CD1c-positive myeloid dendritic cell (primary cell): ENCODE measurements around the gene SPAG16.
"Not testable (repeated sequence)": the region's sequence is repeated elsewhere in the genome, so short reads cannot be mapped to it uniquely, and the experiment has no call there.

ENCODE experiments used
- DNase-seq: peaks from one replicate; pipeline ENCODE4 v3.0.0-alpha.2; 2016; ENCODE audit errors: extremely low spot score

The SPAG16 gene

GRCh38 chr2:213696442-213696841 lies 412.2 kb downstream of the SPAG16 start:
- DNase-seq: no peak

- DNase-seq: not testable (repeated sequence)
These were observed 417.1 kb downstream of the SPAG16 start for GRCh38 chr2:213701365-213701764.

- DNase-seq: no peak
These were observed 419.3 kb downstream of the SPAG16 start for GRCh38 chr2:213703406-213704098.

GRCh38 chr2:213710164-213710563 lies 425.9 kb downstream of the SPAG16 start:
- no peak for DNase-seq

GRCh38 chr2:213718411-213718810 lies 434.1 kb downstream of the SPAG16 start:
- not testable (repeated sequence) for DNase-seq

GRCh38 chr2:213722565-213722964 lies 438.3 kb downstream of the SPAG16 start:
- no peak for DNase-seq

- no peak for DNase-seq
These were observed 438.8 kb downstream of the SPAG16 start for GRCh38 chr2:213723041-213723560.

- no peak for DNase-seq
These were observed 439.4 kb downstream of the SPAG16 start for GRCh38 chr2:213723707-213724106.

GRCh38 chr2:213726101-213726500 lies 441.8 kb downstream of the SPAG16 start:
- no peak for DNase-seq

GRCh38 chr2:213733893-213734292 lies 449.6 kb downstream of the SPAG16 start:
- no peak for DNase-seq

- no peak for DNase-seq
These were observed 456.2 kb downstream of the SPAG16 start for GRCh38 chr2:213740453-213740852.

GRCh38 chr2:213751446-213751845 lies 467.2 kb downstream of the SPAG16 start:
- no peak for DNase-seq

GRCh38 chr2:213752575-213752974 lies 468.3 kb downstream of the SPAG16 start:
- no peak for DNase-seq

- DNase-seq: no peak
These were observed 473.3 kb downstream of the SPAG16 start for GRCh38 chr2:213757525-213757924.

- DNase-seq: no peak
These were observed 479.1 kb downstream of the SPAG16 start for GRCh38 chr2:213763354-213763753.

GRCh38 chr2:213763963-213764362 lies 479.7 kb downstream of the SPAG16 start:
- no peak for DNase-seq

GRCh38 chr2:213764849-213765248 lies 480.6 kb downstream of the SPAG16 start:
- DNase-seq: no peak

GRCh38 chr2:213766062-213766461 lies 481.8 kb downstream of the SPAG16 start:
- DNase-seq: no peak

GRCh38 chr2:213766465-213766901 lies 482.2 kb downstream of the SPAG16 start:
- DNase-seq: no peak

GRCh38 chr2:213787869-213788268 lies 503.6 kb downstream of the SPAG16 start:
- DNase-seq: no peak

GRCh38 chr2:213789940-213790339 lies 505.7 kb downstream of the SPAG16 start:
- no peak for DNase-seq

- DNase-seq: no peak
These were observed 507.8 kb downstream of the SPAG16 start for GRCh38 chr2:213792045-213792444.

- DNase-seq: no peak
These were observed 522.0 kb downstream of the SPAG16 start for GRCh38 chr2:213806125-213806726.
